ENCODE data around the gene KRT86. TPM values are rescaled to one million over a fixed set of nuclear protein-coding genes. Genes with fewer than 3 reads are reported as not detected.

The KRT86 gene
- total and polyA plus RNA-seq, 2 of the 8 experiments (the other 6 are each of a cell fraction or from before 2014, with no cell fraction given), result 0.12 TPM; not detected in 1

- Histone ChIP-seq H3K79me2 (ENCODE audit: control insufficient read depth in 1 of 2, insufficient read depth in 2 of 2, low read length in 2 of 2) (no peaks in the 10 kb centered on the region), H3K9ac (replicated peaks in 1 of 4; ENCODE audit: extremely low read depth in 1 of 4, low read depth in 3 of 4, low read length in 3 of 4) (no peak overlapping the region), H3K23me2 (ENCODE audit: low read depth, low read length) (no peaks in the 10 kb centered on the region), H2AK5ac (ENCODE audit: low read depth, low read length) (no peak overlapping the region), H2BK20ac (ENCODE audit: low read length) (no peak overlapping the region), H2AFZ (ENCODE audit: low read length) (no peak overlapping the region), H3K4me1 (replicated peaks in 1 of 4; ENCODE audit: control insufficient read depth in 3 of 4, insufficient read depth in 4 of 4, low read length in 3 of 4) (no peaks in the 10 kb centered on the region), H3K27ac (ENCODE audit: low read depth, low read length) (no peak overlapping the region), H4K8ac (ENCODE audit: extremely low read depth, insufficient read depth, low read length) (no peak overlapping the region), H2BK15ac (ENCODE audit: low read length) (no peak overlapping the region), H2BK12ac (ENCODE audit: low read depth, low read length) (no peak overlapping the region), H3K14ac (ENCODE audit: insufficient read length) (no peak overlapping the region), H2BK120ac (replicated peaks; ENCODE audit: low read depth, low read length) (no peak overlapping the region), H3K27me3 (replicated peaks in 1 of 4; ENCODE audit: control insufficient read depth in 3 of 4, extremely low read depth in 1 of 4, insufficient read depth in 3 of 4, low read length in 3 of 4) (no peaks in the 10 kb centered on the region), H3K4me3 (ENCODE audit: extremely low read depth in 1 of 4, insufficient read depth in 2 of 4, low read depth in 3 of 4, low read length in 4 of 4) (no peak overlapping the region), H3K18ac (ENCODE audit: extremely low read depth, low read length) (no peak overlapping the region), H4K91ac (replicated peaks; ENCODE audit: insufficient read length, low read length) (no peak overlapping the region), H3K79me1 (ENCODE audit: low read depth, low read length) (no peaks in the 10 kb centered on the region), H3K9me3 (ENCODE audit: insufficient read depth in 2 of 2, low read depth in 1 of 2, low read length in 1 of 2) (no peaks in the 10 kb centered on the region), H3K36me3 (ENCODE audit: control insufficient read depth in 2 of 4, insufficient read depth in 4 of 4, low read length in 3 of 4) (no peaks in the 10 kb centered on the region), H2BK5ac (ENCODE audit: low read depth, low read length) (no peak overlapping the region), H3K4ac (replicated peaks; ENCODE audit: insufficient read length, low read depth, low read length) (no peak overlapping the region), H4K5ac (ENCODE audit: insufficient read length, low read depth, low read length) (no peak overlapping the region), H3K56ac (replicated peaks; ENCODE audit: insufficient read length, low read depth, low read length) (no peak overlapping the region), H3K4me2 (ENCODE audit: insufficient read depth in 1 of 2, low read depth in 2 of 2, low read length in 2 of 2) (no peak overlapping the region), H4K20me1 (replicated peaks in 1 of 2; ENCODE audit: control insufficient read depth in 1 of 2, insufficient read depth in 2 of 2, low read length in 2 of 2) (no peaks in the 10 kb centered on the region), H3K23ac (ENCODE audit: insufficient read length) (no peak overlapping the region)
- POLR2A ChIA-PET (ENCODE audit: partially characterized antibody), result interaction anchor here (0.6 to 1.4 kb wide), 3 partner anchors 10 to 94 kb away, joined by 3 to 5 read pairs (median 3); partner anchors contain the start of gene KRT7
- 47% methylated on average over 11 of the region's 11 CpGs; no CpG with 5 or more reads in 1 of the 2 experiments for WGBS, 2 experiments (ENCODE audit: extremely low coverage in 1 of 2, insufficient coverage in 1 of 2, insufficient read length in 1 of 2, insufficient replicate concordance in 2 of 2, low coverage in 1 of 2, low lambda C conversion rate in 2 of 2, missing lambda C conversion rate in 1 of 2)
- FAIRE-seq (peak; percentile 74), DNase-seq (ENCODE audit: low read depth in 1 of 2, low spot score in 2 of 2) (peak; percentile 67 to 75)
- CTCF ChIA-PET (ENCODE audit: partially characterized antibody), result interaction anchor here (0.6 to 19.8 kb wide), 59 partner anchors 8 to 657 kb away, joined by 3 to 353 read pairs (median 4); partner anchors contain the start of genes KRT7, KRT80, KRT85 and KRT86
- no peak for TF ChIP-seq CREB1 (IDR thresholded peaks at IDR 0.05)
- TF ChIP-seq RXRA (IDR thresholded peaks at IDR 0.05; ENCODE audit: insufficient read depth, low read depth, low read length), result no peak
- TF ChIP-seq TAF7 (optimal IDR thresholded peaks at IDR 0.05; ENCODE audit: borderline replicate concordance, low read depth, low read length), result peak; percentile 18
- no peak for TF ChIP-seq SIRT6 (IDR thresholded peaks at IDR 0.05; ENCODE audit: low read length)
- no peak for TF ChIP-seq POU5F1 (IDR thresholded peaks at IDR 0.05; ENCODE audit: low read depth, low read length)
- TF ChIP-seq SP4 (IDR thresholded peaks at IDR 0.05; ENCODE audit: low read length), result no peak
- peak; percentile 81 to 88 for TF ChIP-seq RAD21 (IDR thresholded peaks at IDR 0.05 in 1 of 2, conservative IDR thresholded peaks at IDR 0.05 in 1 of 2; ENCODE audit: low read depth in 2 of 2, low read length in 2 of 2)
- no peak for TF ChIP-seq EGR1 (IDR thresholded peaks at IDR 0.05; ENCODE audit: borderline replicate concordance, low read depth, low read length)
- TF ChIP-seq JUN (IDR thresholded peaks at IDR 0.05; ENCODE audit: low read depth, low read length), result 0 out of 2 replicates have a peak, but pooled peaks have one; percentile 37
- no peak for TF ChIP-seq EZH2 (IDR thresholded peaks at IDR 0.05; ENCODE audit: low read depth, low read length, severe bottlenecking)
- no peak for TF ChIP-seq MAX (IDR thresholded peaks at IDR 0.05)
- no peak for TF ChIP-seq BRCA1 (IDR thresholded peaks at IDR 0.05; ENCODE audit: low read depth, low read length)
- TF ChIP-seq JUND (IDR thresholded peaks at IDR 0.05; ENCODE audit: low read length), result peak; percentile 82
These were observed 52.8 kb downstream of the KRT86 start for GRCh38 chr12:52327052-52327829.
